AG08396 (cell line): ENCODE results near the gene PARD6A.

ENCODE experiments used
- DNase-seq: peaks from one replicate; pipeline ENCODE4 v3.0.0; 2012; ENCODE audit warnings: low spot score, mixed read lengths

PARD6A gene

DNA sequence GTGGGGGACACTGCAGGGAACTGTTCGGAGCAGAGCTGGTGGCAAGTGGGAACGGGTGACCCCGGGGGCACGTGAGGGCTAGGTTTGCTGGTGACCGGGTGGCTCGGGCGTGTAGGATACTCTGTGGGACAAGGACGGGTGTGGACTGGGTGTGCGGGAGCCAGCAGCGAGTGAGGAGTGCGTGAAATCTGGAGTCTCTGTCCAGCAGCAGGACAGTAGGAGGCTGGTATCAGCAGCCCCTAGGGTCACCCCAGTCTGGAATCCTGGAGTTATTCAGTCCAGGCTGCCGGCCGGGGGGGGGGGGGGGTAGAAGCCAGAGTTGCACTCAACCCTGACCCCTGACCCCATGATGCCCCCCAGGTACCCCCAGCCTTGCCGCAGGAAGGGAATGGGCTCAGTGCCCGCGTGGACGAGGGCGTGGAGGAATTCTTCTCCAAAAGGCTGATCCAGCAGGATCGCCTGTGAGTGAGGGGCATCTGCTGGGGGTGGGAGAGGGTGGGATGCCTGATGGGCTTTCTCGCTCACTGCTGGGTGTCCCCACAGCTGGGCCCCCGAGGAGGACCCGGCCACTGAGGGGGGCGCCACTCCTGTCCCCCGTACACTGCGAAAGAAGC is 6.9 kb upstream of the PARD6A start:
- DNase-seq = peak; percentile 59

DNA sequence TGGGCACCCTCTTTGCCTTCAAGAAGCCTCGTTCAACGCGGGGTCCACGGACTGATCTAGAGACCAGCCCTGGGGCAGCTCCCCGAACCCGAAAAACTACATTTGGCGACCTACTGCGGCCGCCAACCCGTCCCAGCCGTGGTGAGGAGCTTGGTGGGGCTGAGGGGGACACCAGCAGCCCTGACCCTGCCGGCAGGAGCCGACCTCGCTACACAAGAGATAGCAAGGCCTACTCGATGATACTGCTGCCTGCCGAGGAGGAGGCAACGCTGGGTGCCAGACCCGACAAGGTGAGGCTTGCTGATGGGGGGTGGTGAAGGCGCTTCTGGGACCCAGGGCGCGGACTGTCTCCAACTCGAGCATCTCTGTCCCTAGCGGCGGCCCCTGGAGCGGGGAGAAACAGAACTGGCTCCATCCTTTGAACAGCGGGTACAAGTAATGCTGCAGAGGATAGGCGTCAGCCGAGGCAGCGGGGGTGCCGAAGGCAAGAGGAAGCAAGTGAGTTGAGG is 6.3 kb upstream of the PARD6A start:
- no peak for DNase-seq

DNA sequence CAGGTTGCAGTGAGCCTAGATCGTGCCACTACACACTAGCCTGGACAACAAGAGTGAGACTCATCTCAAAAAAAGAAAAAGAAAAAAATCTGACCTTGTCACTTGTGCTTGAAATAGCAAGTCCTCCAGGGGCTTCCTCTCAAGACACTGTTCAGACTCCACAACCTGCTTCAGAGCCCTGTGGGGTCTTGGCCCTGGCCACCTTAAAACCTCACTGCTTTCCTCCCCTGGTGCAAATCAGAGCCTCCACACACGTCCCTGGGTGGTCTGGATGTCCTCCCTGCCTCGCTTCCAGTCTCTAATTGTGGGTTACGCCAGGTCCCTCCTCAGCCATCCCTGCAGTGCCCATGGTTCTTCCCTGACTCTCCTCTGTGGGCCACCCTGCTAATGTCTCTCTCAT is 5.4 kb upstream of the PARD6A start:
- no peak for DNase-seq

DNA sequence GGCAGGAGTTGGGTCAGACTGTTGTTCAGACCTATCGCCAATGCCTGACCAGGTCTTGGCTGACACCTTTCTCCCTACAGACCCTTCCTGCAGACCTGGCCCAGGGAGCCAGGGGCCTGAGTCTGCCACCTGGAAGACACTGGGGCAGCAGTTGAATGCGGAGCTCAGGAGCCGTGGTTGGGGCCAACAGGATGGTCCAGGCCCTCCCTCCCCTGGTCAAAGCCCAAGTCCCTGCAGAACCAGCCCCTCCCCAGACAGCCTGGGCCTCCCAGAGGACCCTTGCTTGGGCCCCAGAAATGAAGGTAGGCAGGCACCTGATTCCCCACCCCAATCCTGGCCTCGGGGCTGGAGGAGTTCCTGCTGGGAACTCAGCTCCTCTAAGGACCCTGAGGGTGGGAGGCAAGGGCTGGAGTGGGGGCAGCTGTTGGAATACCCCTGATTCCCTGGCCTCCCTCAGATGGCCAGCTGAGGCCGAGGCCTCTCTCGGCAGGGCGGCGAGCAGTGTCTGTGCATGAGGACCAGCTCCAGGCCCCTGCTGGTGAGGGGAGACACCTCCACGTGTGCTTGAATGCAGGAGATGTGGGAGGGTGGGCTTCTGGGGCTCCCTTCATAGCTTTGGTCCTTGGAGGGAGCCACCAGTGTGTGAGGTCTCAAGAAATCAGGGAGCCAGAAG is 4.3 kb upstream of the PARD6A start:
- no peak for DNase-seq

DNA sequence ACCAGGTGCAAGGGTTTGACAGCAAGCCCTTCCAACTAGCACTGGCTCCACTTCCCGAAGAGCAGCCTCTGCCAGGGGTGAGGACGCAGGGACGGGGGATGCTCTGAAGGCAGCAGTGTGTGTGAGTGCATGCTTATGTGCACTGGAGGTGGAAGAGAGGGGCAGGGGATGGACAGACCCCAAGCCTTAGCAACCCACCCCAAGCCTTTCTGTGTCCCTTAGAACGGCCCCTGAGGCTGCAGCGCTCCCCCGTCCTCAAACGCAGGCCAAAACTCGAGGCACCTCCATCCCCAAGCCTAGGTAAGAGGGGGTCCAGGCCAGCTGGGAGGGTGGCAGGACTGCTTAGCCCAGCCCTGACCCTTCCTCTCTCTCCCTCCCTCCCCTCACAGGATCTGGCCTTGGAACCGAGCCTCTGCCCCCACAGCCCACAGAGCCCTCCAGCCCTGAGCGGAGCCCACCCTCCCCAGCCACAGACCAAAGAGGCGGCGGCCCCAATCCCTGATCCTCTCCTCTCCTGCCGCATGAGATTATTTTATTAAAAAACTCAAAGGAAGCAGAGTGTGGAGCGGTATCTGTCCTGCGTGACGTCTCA is 3.6 kb upstream of the PARD6A start:
- no peak for DNase-seq

DNA sequence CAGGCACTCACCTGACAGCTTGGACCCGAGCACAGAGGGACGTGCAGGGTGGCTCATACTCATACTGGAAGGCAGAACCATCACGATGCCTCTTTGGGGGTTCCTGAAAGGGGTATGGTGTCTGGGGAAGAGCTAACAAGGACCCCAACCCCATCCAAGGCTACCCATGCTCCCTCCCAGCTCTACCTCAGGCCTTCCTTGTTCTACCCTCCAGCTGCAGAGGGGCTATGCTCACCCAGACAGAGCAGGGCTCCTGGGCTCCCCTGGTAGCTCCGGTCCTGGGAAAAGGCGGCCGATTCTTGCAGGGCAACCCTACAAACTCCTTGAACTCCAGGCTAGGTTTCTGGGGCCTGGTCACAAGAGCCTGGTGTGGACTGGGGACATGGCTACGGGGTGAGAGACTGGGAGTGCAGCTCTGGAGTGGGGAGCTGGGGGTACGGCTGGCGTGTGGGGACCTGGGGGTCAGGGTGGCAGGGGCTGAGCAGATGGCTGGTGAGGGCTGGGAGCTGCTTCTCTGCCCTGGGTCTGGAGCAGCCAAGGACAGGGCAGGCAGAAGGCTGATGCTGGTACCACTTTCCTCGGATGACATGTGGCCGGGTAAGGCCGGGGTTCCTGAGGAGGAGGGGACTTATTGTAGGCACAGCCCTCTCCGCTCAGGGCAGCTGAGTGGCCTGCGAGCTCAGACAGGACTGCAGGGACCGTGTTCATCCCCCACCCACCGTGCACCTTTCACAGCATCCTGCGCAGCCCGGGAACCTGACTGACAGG is 2.8 kb upstream of the PARD6A start:
- DNase-seq = no peak

DNA sequence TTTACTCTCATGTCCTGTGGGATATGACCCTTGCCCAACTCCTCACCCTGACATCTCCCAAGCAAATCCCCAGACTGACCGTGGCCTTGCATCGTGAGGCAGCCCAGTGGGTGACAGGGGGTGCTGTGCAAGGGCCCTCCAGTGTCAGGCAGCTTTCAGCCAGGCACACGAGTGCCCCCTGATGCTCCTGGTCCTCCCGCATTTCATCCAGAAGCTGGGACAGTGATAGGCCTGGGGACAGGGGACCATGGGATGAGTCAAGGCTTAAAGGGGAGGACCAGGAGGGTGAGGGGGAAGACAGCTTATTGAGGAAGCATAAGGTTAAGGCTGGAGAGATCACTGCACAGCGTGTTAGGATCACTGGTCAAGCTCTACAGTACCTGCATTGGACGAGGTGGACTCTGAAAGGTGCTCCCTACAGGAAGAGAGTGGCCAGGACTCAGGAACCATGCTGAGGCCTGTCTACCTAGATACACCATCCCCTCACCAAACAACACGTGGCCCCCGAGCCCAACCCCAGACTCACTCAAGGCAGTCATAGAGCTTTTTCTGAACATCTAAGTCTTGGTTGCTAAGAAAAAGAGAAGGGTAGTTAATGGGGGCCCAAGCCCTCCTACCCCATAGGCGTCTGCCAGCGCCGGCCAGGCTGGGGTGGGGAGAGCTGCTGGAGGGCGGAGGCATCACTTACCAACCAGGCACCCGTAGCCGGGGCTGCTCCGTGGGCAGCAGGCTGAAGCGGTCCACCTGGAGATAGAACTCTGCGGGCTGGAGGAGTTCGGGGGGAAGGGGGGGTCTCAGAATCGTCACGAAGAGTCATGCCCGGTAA is 1.7 kb upstream of the PARD6A start:
- DNase-seq = no peak

DNA sequence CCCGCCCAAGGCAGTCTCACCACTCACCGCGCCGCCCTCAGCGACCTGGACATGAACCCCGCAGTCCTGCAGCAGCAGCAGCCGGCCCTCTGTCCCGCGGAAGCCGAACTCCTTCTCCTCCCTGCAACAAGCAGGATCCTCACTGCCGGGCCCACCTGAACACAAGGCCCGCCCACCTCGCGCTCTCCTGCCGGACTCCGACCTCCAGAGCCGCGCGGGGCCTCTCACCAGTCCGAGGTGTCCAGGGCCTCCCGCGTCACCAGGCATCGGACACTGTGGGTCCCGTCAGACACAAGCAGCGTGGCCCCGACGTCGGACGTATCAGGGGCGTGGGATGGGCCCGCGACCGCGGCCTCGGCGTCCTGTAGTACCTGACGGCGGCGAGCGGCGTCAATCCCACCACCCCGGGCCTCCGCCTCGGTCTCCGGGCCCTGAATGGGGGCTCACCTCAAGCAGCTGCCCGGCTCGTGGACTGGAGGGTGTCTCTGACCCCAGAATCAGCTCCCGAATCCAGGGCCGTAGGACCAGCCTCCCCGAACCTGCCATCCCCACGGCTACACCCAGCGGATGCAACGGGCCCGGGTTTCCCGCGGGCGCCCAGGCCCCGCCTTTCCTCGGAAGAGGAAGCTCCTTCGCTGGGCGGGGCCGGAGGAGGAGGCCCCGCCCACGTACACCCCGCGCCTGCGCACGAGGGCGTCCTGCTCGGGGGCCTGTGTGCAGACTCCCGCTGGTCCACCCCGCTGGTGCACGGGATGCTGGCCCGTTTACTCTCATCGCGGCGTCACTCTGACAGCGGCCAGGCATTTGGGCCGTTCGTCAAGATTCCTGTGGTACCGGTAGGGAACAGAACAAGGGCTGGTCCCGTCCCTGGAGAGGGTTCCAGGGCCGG is 841 bp upstream of the PARD6A start, which contains the start of gene ACD:
ACD (minus strand) TSS at position 586 of the 889 bp plus-strand sequence; CDS start at position 546, 40 bp downstream.
- DNase-seq = peak; percentile 100

DNA sequence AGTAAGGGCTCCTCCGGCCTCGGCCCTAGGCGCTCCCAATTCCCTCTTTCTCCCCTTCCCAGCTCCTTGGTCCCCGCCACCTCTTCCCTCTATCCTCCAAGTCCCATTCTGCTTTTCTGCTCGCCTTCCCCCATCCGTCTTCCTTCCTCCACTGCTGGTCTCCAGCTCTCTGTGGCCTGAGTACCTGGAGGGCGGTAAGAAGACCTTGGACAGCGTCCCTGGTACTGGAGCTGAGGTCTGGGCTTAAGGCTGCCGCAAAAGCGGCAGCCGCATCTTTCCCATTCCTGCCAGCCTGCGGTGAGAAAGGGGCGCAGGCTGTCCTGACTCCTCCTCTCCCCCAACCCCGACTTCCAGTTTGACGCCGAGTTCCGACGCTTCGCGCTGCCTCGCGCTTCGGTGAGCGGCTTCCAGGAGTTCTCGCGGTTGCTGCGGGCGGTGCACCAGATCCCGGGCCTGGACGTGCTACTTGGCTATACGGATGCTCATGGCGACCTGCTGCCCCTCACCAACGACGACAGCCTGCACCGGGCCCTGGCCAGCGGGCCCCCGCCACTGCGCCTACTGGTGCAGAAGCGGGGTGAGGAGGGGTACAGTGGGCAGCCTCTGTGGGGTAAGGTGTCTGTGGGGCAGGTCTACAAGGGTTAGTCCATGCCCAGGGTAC is 471 bp downstream of the PARD6A start:
- no peak for DNase-seq

DNA sequence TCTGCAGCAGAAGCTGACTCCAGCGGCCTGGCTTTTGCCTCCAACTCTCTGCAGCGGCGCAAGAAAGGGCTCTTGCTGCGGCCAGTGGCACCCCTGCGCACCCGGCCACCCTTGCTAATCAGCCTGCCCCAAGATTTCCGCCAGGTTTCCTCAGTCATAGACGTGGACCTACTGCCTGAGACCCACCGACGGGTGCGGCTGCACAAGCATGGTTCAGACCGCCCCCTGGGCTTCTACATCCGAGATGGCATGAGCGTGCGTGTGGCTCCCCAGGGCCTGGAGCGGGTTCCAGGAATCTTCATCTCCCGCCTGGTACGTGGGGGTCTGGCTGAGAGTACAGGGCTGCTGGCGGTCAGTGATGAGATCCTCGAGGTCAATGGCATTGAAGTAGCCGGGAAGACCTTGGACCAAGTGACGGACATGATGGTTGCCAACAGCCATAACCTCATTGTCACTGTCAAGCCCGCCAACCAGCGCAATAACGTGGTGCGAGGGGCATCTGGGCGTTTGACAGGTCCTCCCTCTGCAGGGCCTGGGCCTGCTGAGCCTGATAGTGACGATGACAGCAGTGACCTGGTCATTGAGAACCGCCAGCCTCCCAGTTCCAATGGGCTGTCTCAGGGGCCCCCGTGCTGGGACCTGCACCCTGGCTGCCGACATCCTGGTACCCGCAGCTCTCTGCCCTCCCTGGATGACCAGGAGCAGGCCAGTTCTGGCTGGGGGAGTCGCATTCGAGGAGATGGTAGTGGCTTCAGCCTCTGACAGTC is 1.3 kb downstream of the PARD6A start:
- no peak for DNase-seq

DNA sequence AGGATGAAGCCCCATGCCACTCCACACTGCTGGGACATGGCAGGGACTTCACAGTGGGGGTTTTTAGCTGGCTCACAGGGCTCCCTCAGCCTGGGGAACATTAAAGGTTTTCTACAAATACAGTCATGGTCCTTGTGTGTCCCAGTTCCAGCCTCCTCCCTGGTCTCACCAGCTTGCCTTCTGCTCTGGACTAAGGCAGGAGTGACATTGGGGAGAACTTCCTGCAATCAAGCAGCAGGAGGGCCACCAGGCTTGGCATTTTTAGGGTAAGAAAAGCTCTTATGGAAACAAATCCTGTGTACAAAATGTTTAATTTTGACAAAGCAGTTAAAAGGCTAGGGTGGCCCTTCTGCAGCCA is 1.9 kb downstream of the PARD6A start:
- no peak for DNase-seq

DNA sequence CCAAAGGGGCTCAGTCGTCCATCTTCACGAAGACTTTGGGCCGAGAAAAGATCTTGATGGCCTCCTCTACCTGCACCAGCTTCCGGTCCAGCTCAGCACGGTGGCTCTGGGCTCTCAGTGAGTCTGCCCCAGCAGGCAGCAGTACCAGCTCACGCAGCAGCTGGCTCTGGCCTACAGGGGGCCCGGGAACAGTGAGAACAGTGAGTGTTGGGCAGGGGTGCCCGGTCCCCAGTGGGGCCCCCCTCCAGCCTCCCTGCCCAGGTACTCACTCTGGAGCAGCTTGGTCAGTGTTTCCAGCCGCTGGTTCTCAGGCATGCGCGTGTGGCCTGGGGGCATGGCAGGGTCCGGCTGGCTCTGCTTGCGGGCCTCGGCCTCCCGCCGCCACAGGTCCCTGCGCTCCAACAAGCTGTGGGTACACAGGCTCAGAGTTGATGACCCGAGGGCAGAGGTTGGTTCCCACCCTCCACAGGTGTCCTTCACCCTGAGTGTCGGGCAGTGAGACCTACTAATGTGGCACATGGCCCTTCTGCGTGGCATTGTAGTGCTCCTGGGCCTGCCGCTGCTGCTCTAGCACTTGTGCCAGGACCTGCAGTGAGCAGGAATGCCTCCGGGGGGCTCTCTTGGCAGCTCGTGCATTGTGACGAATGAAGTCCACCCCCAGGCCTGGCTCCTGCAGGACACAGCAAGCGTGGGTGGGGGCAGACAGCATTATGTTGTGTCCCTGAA is 2.6 kb downstream of the PARD6A start:
- DNase-seq = no peak

DNA sequence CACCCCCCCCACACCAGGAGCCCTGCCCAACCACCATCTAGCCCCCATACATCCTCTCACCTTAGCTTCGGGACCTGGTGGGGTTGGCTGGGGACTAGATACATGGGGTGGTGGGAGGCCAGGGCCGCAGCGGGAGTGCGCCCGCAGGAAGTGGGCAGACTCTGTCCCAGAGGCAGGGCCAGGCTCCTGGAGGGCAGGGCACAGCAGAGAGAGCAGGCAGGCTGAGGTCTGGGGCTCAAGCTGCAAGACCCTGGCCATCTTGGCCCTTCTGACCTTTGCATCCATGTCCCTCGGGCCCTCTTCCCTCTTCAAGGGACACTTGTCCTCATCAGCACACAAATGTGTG is 3.1 kb downstream of the PARD6A start:
- no peak for DNase-seq

DNA sequence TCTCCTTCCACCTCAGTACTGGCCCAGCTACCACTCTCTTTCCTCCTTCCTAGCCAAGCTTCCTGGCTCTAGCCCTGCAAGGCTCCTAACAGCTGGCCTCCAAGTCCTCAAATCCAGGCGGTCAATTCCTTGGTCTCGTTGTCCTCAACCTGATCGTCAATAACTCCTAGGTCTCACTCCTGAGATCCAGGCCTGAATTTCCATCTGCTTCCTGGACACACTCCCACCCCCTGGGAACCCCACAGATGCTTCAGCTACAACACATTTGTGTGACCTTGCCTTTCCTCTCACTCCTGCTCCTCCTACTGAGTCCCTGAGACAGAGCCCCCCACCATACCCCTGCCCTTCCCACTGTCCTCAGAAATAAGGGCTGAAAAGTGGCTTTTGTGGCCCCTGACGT is 3.5 kb downstream of the PARD6A start:
- DNase-seq = no peak

DNA sequence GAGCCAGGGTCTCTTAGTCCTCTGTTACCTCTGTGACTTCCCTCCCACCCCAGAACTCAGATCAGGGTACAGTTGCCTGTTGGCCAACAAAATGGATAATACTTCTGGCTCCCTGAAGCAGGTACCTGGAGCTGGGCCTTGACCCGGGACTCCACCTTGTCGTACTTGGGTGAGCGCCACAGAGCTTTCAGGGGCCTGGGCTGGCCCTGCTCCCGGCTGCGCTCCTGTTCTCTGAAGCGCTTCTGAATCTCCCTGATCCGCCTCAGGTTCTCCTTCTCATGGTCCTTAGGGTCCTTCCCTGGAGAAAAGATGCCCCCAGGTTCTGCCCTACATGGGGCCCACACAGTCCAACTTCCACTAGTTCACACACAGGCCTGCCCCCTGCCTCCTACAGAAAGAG is 4.1 kb downstream of the PARD6A start:
- no peak for DNase-seq

DNA sequence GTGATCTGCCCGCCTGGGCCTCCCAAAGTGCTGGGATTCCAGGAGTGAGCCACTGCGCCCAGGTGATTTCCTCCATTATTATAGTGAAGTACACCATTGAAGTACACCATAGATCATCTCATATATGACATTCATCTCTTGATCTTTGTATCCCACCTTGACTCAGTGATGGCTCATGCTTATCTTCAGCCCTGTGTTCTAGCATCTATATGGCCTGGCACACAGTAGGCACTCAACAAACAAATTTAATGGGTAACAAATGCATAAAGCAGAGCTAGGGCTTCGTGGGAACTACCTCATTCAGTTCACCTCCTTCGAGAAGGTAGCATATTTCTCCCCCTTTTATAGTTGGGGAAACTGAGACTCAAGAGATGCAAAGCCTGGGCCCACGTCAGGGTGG is 4.8 kb downstream of the PARD6A start:
- no peak for DNase-seq

DNA sequence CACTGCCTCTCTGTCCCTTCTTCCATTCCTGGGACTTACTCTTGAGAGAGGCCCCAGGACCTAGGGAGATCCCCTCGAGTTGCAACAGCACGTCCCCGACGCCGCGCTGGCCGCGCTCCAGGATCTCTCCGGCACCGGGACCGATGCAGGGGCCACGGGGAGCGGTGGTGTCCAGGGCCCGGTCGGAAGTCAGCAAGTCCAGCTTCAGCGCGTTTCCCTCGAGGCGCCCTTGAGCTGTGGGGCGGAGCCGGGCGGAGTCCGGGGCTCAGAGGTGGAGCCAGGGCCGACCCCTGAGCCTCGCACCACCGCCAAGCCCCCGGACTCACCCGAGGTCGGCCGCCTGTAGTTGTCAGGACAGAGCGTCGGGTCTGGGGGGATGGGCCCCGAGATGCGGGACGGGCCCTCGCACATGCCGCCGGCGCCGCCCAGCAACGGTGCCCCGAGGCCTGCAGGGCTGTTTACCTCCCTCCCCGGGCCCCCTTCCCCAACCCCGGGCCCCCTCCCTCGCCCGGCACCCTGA is 5.3 kb downstream of the PARD6A start:
- DNase-seq = no peak

DNA sequence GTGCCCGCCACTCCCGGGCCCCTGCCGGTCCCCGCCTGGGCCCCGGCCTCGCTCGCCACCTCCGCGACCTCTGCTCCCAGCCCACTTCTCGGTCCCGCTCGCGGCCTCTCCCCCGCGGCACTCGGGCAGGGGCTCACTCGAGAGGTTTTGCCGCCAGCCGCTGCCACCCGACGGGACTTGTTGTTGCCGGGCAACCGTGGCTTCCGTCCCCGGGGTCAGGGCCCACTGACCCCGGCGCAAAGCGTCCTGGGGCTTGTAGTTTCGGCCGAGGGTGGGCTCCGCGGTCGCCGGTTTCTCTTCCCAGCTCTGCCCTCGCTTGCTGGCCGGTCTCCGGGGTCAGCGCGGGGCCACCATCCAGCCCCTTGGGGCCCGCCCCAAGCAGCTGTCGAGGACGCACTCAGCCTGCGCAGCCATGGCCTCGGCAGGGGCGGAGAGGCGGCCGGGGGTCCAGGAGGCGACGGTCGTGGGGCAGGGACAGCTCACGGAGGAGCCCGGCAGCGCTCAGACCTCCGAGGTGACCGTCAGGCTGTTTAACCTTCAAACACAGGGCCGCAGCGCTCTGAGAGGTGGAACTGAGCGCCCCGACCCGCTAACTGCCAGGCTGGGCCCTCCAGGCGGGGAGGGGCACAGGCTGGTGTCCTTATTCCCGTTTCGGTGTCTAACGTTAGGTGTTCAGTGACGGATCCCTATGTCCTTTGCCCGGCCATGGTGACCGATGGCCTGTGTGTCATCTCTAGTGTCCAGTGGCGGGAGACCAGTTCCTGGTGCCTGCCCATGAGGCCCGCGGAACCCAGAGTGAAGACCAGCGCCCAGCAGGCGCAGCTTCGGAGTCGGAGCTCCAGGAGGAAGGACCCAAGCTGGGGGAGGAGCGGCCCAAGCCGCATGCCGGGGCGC is 6.0 kb downstream of the PARD6A start, which contains the start of the genes C16orf86 and ENKD1:
C16orf86 (plus strand) TSS at position 256 of the 894 bp plus-strand sequence; CDS start at position 413, 157 bp downstream.
ENKD1 (minus strand) TSS at position 192 of the 894 bp plus-strand sequence. CDS start 308 bp downstream, outside the sequence.
- peak; percentile 91 for DNase-seq
